H1 (cell line): Measurements from ENCODE around the gene NT5DC1. TPM values are rescaled to one million over a fixed set of nuclear protein-coding genes. Genes with fewer than 3 reads are reported as not detected.

Source experiments
- ASH2L ChIP-seq: fragments of 200-600, 300-600 bp; sonication (generic); IDR thresholded peaks from one replicate; pipeline ENCODE4 v1.7.1; 2017; ENCODE audit warnings: low read length
- CHD1 ChIP-seq: IDR thresholded peaks from 2 replicates; pipeline ENCODE4 v1.6.1; 2012; ENCODE audit warnings: low read depth, low read length, improper control_type of control experiment
- HDAC6 ChIP-seq: IDR thresholded peaks from one replicate; pipeline ENCODE4 v1.7.1; 2012; ENCODE audit warnings: low read depth, mild to moderate bottlenecking, inconsistent platforms, low read length, moderate library complexity
- JUND ChIP-seq: IDR thresholded peaks from 2 replicates; pipeline ENCODE4 v1.6.1; 2011; ENCODE audit warnings: mild to moderate bottlenecking, improper control_type of control experiment, low read length
- TEAD4 ChIP-seq: IDR thresholded peaks from 2 replicates; pipeline ENCODE4 v1.6.1; 2012; ENCODE audit warnings: low read depth, low read length, inconsistent platforms, mixed read lengths
- polyA plus RNA-seq, 7 experiments: library from polyadenylated mRNA; depleted of rRNA in 3 of 7; stranded (reverse) in 5 of 7; unstranded in 2 of 7; fragments of >200 nt in 5 of 7; fragments of 200-250 nt in 2 of 7; gene quantifications; 1 replicate in 5 of 7; 2 replicates in 1 of 7; 4 replicates in 1 of 7; pipeline versions ENCODE4 v1.2.1 to v1.2.3, GENCODE V29; 2011 to 2013; ENCODE audit warnings: missing spikeins in 2 of 7, mixed read lengths in 2 of 7
- total RNA-seq: library from RNA; stranded (reverse); fragmentation: NEBNext Ultra II Directional; extraction: Animal tissue kit (Norgen Biotek cat#: 25700); gene quantifications from 2 replicates; pipeline ENCODE4 v1.2.1, GENCODE V29; 2021
- TF ChIP-seq, protein P1 (sequence below): fragments of 300-600 bp; sonication (generic); IDR thresholded peaks from 2 replicates; pipeline ENCODE4 v1.7.1; 2012; ENCODE audit warnings: low read length, moderate library complexity, mild to moderate bottlenecking, inconsistent platforms; ENCODE audit not compliant: insufficient replicate concordance
- TF ChIP-seq, protein P2 (sequence below): IDR thresholded peaks from 2 replicates; pipeline ENCODE4 v1.6.1; 2012; ENCODE audit warnings: inconsistent platforms
- TF ChIP-seq, protein P3 (sequence below), 3 experiments: IDR thresholded peaks; 1 replicate in 2 of 3; 2 replicates in 1 of 3; pipeline versions ENCODE4 v1.5.1 to v1.6.1; 2011; ENCODE audit warnings: low read length in 3 of 3, mild to moderate bottlenecking in 3 of 3, inconsistent platforms in 2 of 3, low read depth in 1 of 3, moderate library complexity in 1 of 3; ENCODE audit not compliant: insufficient read depth in 1 of 3; ENCODE audit errors: control extremely low read depth in 1 of 3
- TF ChIP-seq, protein P4 (sequence below): IDR thresholded peaks from 2 replicates; pipeline ENCODE4 v1.6.1; 2011; ENCODE audit warnings: low read depth, mild to moderate bottlenecking, low read length; ENCODE audit not compliant: insufficient read depth

The NT5DC1 gene
- total and polyA plus RNA-seq, 2 of the 8 experiments (the other 6 are each of a cell fraction or from before 2014, with no cell fraction given), result 25.3 to 72.7 TPM

DNA sequence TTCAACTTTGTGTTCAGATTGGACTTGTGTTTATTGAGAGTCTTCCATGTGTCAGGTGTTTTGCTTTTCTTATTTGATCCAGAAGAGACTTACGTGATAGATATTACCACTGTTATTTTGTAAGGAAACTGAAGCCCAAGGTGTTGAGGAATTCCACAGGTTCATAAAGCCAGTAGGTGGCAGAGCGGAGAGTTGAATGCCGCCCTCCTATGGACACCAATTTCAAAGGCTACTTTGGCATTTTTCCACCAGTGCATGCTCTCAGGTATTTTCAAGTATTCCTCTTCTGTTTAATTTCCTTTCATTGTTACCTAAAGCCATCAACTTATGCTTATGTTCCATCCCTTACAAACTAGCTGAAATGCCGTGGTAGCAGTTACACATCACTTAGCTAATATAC, 39.3 kb downstream of the NT5DC1 start (continued):
- TF ChIP-seq, protein P1, sequence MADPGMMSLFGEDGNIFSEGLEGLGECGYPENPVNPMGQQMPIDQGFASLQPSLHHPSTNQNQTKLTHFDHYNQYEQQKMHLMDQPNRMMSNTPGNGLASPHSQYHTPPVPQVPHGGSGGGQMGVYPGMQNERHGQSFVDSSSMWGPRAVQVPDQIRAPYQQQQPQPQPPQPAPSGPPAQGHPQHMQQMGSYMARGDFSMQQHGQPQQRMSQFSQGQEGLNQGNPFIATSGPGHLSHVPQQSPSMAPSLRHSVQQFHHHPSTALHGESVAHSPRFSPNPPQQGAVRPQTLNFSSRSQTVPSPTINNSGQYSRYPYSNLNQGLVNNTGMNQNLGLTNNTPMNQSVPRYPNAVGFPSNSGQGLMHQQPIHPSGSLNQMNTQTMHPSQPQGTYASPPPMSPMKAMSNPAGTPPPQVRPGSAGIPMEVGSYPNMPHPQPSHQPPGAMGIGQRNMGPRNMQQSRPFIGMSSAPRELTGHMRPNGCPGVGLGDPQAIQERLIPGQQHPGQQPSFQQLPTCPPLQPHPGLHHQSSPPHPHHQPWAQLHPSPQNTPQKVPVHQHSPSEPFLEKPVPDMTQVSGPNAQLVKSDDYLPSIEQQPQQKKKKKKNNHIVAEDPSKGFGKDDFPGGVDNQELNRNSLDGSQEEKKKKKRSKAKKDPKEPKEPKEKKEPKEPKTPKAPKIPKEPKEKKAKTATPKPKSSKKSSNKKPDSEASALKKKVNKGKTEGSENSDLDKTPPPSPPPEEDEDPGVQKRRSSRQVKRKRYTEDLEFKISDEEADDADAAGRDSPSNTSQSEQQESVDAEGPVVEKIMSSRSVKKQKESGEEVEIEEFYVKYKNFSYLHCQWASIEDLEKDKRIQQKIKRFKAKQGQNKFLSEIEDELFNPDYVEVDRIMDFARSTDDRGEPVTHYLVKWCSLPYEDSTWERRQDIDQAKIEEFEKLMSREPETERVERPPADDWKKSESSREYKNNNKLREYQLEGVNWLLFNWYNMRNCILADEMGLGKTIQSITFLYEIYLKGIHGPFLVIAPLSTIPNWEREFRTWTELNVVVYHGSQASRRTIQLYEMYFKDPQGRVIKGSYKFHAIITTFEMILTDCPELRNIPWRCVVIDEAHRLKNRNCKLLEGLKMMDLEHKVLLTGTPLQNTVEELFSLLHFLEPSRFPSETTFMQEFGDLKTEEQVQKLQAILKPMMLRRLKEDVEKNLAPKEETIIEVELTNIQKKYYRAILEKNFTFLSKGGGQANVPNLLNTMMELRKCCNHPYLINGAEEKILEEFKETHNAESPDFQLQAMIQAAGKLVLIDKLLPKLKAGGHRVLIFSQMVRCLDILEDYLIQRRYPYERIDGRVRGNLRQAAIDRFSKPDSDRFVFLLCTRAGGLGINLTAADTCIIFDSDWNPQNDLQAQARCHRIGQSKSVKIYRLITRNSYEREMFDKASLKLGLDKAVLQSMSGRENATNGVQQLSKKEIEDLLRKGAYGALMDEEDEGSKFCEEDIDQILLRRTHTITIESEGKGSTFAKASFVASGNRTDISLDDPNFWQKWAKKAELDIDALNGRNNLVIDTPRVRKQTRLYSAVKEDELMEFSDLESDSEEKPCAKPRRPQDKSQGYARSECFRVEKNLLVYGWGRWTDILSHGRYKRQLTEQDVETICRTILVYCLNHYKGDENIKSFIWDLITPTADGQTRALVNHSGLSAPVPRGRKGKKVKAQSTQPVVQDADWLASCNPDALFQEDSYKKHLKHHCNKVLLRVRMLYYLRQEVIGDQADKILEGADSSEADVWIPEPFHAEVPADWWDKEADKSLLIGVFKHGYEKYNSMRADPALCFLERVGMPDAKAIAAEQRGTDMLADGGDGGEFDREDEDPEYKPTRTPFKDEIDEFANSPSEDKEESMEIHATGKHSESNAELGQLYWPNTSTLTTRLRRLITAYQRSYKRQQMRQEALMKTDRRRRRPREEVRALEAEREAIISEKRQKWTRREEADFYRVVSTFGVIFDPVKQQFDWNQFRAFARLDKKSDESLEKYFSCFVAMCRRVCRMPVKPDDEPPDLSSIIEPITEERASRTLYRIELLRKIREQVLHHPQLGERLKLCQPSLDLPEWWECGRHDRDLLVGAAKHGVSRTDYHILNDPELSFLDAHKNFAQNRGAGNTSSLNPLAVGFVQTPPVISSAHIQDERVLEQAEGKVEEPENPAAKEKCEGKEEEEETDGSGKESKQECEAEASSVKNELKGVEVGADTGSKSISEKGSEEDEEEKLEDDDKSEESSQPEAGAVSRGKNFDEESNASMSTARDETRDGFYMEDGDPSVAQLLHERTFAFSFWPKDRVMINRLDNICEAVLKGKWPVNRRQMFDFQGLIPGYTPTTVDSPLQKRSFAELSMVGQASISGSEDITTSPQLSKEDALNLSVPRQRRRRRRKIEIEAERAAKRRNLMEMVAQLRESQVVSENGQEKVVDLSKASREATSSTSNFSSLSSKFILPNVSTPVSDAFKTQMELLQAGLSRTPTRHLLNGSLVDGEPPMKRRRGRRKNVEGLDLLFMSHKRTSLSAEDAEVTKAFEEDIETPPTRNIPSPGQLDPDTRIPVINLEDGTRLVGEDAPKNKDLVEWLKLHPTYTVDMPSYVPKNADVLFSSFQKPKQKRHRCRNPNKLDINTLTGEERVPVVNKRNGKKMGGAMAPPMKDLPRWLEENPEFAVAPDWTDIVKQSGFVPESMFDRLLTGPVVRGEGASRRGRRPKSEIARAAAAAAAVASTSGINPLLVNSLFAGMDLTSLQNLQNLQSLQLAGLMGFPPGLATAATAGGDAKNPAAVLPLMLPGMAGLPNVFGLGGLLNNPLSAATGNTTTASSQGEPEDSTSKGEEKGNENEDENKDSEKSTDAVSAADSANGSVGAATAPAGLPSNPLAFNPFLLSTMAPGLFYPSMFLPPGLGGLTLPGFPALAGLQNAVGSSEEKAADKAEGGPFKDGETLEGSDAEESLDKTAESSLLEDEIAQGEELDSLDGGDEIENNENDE, result no peak
- TF ChIP-seq, protein P2, sequence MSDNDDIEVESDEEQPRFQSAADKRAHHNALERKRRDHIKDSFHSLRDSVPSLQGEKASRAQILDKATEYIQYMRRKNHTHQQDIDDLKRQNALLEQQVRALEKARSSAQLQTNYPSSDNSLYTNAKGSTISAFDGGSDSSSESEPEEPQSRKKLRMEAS, result no peak
- TF ChIP-seq TEAD4, result peak; percentile 66; the same call in 1 of the 2 replicates
- TF ChIP-seq JUND, result no peak
- no peak for TF ChIP-seq HDAC6
- TF ChIP-seq CHD1, result no peak
- TF ChIP-seq, protein P3, sequence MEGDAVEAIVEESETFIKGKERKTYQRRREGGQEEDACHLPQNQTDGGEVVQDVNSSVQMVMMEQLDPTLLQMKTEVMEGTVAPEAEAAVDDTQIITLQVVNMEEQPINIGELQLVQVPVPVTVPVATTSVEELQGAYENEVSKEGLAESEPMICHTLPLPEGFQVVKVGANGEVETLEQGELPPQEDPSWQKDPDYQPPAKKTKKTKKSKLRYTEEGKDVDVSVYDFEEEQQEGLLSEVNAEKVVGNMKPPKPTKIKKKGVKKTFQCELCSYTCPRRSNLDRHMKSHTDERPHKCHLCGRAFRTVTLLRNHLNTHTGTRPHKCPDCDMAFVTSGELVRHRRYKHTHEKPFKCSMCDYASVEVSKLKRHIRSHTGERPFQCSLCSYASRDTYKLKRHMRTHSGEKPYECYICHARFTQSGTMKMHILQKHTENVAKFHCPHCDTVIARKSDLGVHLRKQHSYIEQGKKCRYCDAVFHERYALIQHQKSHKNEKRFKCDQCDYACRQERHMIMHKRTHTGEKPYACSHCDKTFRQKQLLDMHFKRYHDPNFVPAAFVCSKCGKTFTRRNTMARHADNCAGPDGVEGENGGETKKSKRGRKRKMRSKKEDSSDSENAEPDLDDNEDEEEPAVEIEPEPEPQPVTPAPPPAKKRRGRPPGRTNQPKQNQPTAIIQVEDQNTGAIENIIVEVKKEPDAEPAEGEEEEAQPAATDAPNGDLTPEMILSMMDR (IDR thresholded peaks at IDR 0.05; ENCODE audit: control extremely low read depth in 1 of 3, insufficient read depth in 1 of 3, low read depth in 1 of 3, low read length in 3 of 3), result peak; percentile 30 to 90 (median 68)
- TF ChIP-seq ASH2L, result no peak
- TF ChIP-seq, protein P4, sequence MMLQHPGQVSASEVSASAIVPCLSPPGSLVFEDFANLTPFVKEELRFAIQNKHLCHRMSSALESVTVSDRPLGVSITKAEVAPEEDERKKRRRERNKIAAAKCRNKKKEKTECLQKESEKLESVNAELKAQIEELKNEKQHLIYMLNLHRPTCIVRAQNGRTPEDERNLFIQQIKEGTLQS, result no peak
